C4-2B (cell line): ENCODE measurements around the gene TOGARAM1.

ENCODE experiments used
- ZFX ChIP-seq: fragments of 450-650 bp; IDR thresholded peaks from 2 replicates; pipeline ENCODE4 v1.6.1; 2017
- TF ChIP-seq, protein P1 (sequence below): fragments of 450-650 bp; conservative IDR thresholded peaks from 2 replicates; pipeline ENCODE4 v1.5.1; 2017; ENCODE audit warnings: mild to moderate bottlenecking

DNA sequence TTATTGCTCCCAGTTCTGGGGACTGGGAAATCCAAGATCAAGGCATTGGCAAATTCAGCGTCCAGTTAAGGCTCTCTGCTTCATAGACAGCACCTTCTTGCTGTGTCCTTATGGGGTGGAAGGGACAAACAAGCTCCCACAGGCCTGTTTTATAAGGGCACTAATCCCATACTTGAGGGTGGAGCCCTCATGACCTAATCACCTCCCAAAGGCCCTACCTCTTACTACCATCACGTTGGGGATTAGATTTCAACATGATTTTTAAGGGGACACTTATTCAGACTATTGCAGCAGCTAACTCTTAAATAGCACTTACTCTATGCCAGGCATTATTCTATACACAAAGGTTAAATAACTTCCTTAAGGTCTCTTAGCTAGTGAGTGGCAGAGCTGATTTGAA is 17.3 kb downstream of the TOGARAM1 start:
- TF ChIP-seq, protein P1, sequence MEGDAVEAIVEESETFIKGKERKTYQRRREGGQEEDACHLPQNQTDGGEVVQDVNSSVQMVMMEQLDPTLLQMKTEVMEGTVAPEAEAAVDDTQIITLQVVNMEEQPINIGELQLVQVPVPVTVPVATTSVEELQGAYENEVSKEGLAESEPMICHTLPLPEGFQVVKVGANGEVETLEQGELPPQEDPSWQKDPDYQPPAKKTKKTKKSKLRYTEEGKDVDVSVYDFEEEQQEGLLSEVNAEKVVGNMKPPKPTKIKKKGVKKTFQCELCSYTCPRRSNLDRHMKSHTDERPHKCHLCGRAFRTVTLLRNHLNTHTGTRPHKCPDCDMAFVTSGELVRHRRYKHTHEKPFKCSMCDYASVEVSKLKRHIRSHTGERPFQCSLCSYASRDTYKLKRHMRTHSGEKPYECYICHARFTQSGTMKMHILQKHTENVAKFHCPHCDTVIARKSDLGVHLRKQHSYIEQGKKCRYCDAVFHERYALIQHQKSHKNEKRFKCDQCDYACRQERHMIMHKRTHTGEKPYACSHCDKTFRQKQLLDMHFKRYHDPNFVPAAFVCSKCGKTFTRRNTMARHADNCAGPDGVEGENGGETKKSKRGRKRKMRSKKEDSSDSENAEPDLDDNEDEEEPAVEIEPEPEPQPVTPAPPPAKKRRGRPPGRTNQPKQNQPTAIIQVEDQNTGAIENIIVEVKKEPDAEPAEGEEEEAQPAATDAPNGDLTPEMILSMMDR, result no peak
- TF ChIP-seq ZFX, result no peak
